HG03175 (cell line): ENCODE measurements around the gene RIMS4.

ENCODE experiments used
- ATAC-seq: cut with Tn5 transposase; IDR thresholded peaks from one replicate; pipeline ENCODE4 v1.9.1; 2021; ENCODE audit warnings: mild to moderate bottlenecking, moderate library complexity; ENCODE audit not compliant: unreplicated experiment

Gene RIMS4

DNA sequence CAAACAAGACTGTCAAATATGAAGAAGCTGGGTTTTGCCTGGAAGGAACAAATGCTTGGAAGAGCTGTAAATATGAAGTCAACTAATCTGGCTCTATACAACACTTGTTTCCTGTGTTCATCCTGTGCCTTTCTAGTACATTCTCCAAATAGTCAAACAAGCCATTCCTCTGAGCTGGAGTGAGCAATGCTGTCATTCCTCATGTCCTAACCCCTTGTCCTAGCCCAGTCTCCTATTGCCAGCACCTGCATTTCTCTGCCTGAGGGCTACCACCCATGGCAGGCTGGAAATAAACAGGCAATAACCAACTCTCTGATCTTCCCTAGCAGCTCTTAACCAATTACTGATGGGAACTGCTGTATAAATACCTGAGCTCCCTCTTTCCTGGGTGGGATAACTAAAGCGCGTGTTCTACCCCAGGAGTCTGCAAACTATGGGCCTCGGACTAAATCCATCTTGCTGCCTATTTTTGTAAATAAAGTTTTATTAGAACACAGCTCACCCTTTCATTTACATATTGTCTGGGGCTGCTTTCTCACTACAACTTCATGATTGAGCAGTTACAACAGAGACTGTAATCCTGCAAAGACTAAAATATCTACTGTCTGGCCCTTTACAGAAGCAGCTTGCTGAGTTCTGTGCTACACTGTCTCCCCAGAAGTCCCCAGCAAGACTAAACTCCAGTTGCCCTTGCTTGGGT is 13.4 kb downstream of the RIMS4 start:
- ATAC-seq = no peak

- no peak for ATAC-seq
Measured at GRCh38 chr20:44796311-44796710, 14.0 kb downstream of the RIMS4 start.

DNA sequence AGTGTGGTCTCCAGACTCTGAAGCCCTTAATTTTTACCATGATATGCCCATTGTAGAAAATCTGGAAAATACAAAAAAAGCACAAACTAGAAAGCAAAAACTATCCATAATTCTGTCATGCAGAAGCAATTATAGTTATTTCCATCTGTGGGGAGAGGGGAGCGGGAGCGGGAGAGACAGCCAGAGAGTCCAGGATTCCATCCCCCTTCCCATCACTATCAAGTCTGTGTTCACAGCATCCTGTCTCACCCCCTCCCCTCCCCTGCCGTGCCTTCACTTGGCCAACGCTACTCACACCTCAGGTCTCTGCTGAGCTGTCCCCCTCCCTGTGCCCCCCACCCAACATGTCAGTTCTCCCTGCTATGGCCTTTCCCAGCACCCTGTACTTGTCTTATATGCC is 14.5 kb downstream of the RIMS4 start:
- ATAC-seq = no peak

- no peak for ATAC-seq
Measured at GRCh38 chr20:44792796-44793195, 17.6 kb downstream of the RIMS4 start.

DNA sequence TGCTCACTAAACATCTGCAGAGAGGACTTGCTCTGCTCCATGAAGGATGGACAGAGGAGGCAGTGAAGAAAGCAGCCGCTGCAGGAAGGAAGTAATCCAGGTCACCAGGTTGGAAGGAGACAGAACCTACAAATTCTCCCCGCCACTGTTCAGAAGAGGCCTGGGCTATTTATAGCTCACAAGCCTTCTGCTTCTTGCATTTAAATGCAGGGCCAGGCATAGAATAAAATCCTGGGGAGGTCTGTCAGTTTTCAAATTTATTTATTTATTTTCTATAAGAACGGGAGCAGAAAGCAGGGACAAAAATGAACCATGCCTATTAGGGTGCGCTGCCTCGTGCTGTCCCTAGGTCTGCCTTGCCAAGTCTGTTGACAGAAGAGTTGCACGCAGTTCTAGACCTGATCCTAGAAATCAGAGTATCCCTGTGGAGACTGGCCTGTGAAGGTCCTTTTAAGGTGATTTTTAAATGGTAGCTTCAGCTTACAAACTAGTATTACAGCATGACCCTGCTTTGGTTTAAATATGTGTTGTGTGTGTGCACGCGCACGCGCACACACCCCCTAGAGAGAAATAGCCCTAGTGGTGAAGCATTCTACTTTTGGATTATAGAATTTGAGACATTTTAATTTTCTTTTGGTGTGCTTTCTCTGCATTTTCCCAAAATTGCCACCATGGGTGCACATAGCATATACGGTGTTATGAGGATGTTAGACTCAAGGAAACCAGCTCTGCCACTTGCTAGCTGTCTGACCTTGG is 19.5 kb downstream of the RIMS4 start:
- no peak for ATAC-seq

DNA sequence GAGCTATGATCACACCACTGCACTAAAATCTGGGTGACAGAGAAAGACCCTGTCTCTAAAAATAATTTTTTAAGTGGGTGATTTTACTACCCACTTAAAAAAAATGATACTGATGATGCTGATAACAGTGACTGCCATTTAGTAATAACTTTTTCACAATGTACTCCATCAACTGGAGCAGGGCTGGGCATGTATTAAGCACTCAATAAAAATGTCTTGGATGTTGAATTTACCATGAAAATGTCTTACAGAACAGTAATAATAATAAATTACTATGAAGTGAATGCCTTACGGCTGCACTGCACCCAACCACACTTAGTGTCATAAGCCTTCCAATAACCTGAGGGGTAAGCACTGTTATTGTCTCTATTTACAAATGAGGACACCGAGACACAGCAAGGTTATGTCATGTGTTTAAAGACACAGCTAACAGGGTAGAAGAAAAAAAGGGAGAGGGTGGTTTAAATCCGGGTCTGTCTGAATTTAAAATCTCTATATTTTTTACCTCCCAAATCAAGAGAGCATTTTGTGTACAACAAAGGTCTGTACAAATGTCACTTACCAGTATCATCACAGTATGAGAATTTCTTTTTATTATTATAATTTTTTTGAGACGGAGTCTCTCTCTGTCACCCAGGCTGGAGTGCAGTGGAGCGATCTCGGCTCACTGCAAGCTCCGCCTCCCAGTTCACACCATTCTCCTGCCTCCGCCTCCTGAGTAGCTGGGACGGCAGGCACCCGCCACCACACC is 21.5 kb downstream of the RIMS4 start:
- no peak for ATAC-seq

- ATAC-seq = no peak
Measured at GRCh38 chr20:44787299-44787698, 23.0 kb downstream of the RIMS4 start.

GRCh38 chr20:44785768-44786167 is 24.6 kb downstream of the RIMS4 start:
- ATAC-seq = no peak

GRCh38 chr20:44784688-44785087 is 25.7 kb downstream of the RIMS4 start:
- ATAC-seq = no peak

DNA sequence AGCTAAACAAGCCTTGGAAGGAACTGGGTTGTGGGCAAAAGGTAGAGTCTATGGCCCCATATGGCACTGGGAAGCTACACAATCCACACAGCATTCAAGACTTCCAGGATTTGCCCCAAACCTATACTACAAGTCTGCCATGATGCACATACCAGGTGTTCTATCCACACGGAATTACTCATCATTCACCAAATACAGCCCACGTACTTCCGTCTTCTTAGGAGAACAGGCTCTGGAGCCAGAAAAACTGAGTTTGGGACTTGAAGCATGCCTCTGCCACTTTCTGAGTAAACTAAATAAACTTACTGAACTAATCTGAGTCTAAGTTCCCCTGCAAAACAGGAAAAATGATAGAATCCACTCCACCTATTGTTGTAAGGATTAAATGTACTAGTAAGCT is 28.6 kb downstream of the RIMS4 start:
- no peak for ATAC-seq

- ATAC-seq = no peak
Measured at GRCh38 chr20:44781118-44781517, 29.2 kb downstream of the RIMS4 start.

- no peak for ATAC-seq
Measured at GRCh38 chr20:44780226-44780625, 30.1 kb downstream of the RIMS4 start.

DNA sequence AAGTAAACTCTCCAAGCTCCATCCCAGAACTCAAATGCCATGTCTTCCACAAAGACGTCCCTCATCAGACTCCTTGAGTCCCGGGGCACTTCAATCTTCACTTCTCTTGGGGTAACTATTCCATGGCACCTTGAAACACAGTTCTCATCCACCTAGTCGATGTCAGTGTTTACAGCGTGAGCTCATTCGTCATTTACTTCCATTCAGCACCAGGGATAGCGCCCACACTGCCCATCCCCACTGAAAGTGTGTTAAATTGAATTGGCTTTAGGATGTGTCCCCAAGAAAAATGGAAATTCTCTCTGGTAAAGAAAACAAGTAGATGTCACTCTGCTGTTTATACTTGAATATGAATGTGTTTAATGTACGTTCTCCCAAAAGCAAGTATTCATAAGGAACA is 33.4 kb downstream of the RIMS4 start:
- ATAC-seq = no peak

- no peak for ATAC-seq
Measured at GRCh38 chr20:44773070-44773829, 37.1 kb downstream of the RIMS4 start.

DNA sequence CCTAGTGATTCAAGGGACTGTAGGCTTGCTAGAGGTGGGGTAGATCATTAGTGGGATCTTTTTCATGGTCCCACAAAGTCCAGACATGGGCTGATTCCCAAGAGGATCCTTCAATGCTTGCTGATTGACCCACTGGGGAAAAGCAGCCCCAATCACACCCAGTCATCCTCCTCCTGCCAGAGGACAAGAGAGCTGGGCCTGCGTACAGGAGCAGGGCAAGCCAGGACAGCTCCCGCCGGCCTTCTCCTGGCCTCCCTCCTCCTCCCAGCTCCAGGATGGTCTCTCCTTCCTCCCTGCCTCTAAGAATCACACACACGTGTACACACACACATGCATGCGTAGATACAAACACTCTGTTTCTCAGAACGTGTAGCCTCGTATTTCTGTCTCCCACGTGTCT is 37.7 kb downstream of the RIMS4 start:
- no peak for ATAC-seq

DNA sequence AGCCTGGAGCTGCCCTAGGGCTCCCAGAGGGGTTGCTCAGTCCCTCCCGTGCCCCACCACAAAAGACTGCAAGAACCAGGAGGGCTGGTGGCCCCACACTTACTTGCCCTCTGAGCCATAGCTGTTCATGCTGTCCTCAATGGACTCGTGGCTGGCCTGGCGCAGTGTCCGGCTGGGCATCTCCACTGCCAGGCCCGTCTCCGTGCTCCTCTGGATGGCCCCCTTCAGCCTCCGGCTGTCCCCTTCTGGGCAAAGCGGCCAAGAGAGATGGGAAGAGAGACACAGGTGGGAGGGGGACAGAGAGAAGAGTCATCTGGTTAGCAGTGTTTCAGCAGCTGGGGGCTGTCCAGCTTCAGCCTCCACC is 39.2 kb downstream of the RIMS4 start:
- no peak for ATAC-seq

- no peak for ATAC-seq
Measured at GRCh38 chr20:44770484-44771171, 39.7 kb downstream of the RIMS4 start.

DNA sequence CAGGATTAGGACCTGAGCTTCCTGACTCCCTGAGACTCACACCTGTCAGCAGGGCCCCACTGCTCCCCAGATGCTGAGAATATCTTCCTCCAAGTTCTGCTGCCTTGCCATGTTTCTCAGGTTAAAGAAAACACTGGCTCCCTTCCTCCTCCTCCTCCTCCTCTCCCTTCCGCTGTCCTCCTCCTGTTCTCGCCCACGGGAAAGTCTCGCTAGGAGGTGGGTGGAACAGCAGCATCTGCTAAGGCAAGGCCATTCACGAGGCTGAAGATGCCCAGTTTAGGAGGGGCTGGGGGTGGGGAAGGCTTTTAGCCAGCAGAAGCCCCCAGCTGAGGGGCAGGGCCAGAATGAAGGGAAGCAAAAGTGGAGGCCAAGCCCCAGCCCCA is 40.9 kb downstream of the RIMS4 start:
- no peak for ATAC-seq

- no peak for ATAC-seq
Measured at GRCh38 chr20:44768854-44769480, 41.4 kb downstream of the RIMS4 start.

- no peak for ATAC-seq
Measured at GRCh38 chr20:44768256-44768655, 42.1 kb downstream of the RIMS4 start.
